Keratinocyte (primary cell): ENCODE measurements around the gene PAQR6. TPM values are rescaled to one million over a fixed set of nuclear protein-coding genes. Genes with fewer than 3 reads are reported as not detected.

Experiments
- DNase-seq: peaks from one replicate; pipeline ENCODE4 v3.0.0-alpha.2; 2011; ENCODE audit warnings: low read depth, missing footprints, low spot score
- FAIRE-seq: peaks from 2 replicates; lab custom pipeline; 2011; peaks lifted over from hg19 to GRCh38; lab: Jason Lieb, UNC
- H2AFZ ChIP-seq: 2 replicates; pipeline ENCODE4 v1.6.0; 2012; ENCODE audit warnings: low read length, control low read depth, inconsistent platforms; ENCODE audit not compliant: control insufficient read depth
- H3K27ac ChIP-seq: 2 replicates; pipeline ENCODE4 v1.5.1; 2011; ENCODE audit warnings: low read length; ENCODE audit not compliant: control insufficient read depth, insufficient read depth
- H3K27me3 ChIP-seq: 3 replicates; pipeline ENCODE4 v1.6.0; 2011; ENCODE audit warnings: low read length; ENCODE audit not compliant: control insufficient read depth, insufficient read depth; ENCODE audit errors: extremely low read depth
- H3K36me3 ChIP-seq, 2 experiments: 2 replicates in 1 of 2; 3 replicates in 1 of 2; pipeline ENCODE4 v1.5.1; 2011; ENCODE audit warnings: low read length in 2 of 2, mild to moderate bottlenecking in 1 of 2; ENCODE audit not compliant: control insufficient read depth in 2 of 2, insufficient read depth in 2 of 2; ENCODE audit errors: extremely low read depth in 1 of 2
- H3K4me1 ChIP-seq: 3 replicates; pipeline ENCODE4 v1.5.1; 2011; ENCODE audit warnings: low read length; ENCODE audit not compliant: control insufficient read depth, insufficient read depth; ENCODE audit errors: extremely low read depth
- H3K4me2 ChIP-seq: 3 replicates; pipeline ENCODE4 v1.6.0; 2011; ENCODE audit warnings: low read depth, low read length; ENCODE audit not compliant: control insufficient read depth, insufficient read depth; ENCODE audit errors: extremely low read depth
- H3K4me3 ChIP-seq, 3 experiments: fragments of 200-600 bp in 1 of 3; sonication (generic) in 1 of 3; 2 replicates in 2 of 3; 3 replicates in 1 of 3; pipeline ENCODE4 v1.5.1; 2011 to 2016; ENCODE audit warnings: low read length in 3 of 3, mild to moderate bottlenecking in 3 of 3, control low read depth in 2 of 3, inconsistent platforms in 1 of 3, low read depth in 1 of 3, mixed read lengths in 1 of 3, mixed run types in 1 of 3, moderate library complexity in 1 of 3; ENCODE audit not compliant: control insufficient read depth in 2 of 3, insufficient read depth in 2 of 3; ENCODE audit errors: extremely low read depth in 1 of 3
- H3K79me2 ChIP-seq: 2 replicates; pipeline ENCODE4 v1.6.0; 2012; ENCODE audit warnings: low read length; ENCODE audit not compliant: control insufficient read depth, insufficient read depth
- H3K9ac ChIP-seq: 3 replicates; pipeline ENCODE4 v1.6.0; 2011; ENCODE audit warnings: low read length; ENCODE audit not compliant: control insufficient read depth, insufficient read depth; ENCODE audit errors: extremely low read depth
- H3K9me1 ChIP-seq: 3 replicates; pipeline ENCODE4 v1.6.0; 2011; ENCODE audit warnings: low read length; ENCODE audit not compliant: control insufficient read depth, insufficient read depth; ENCODE audit errors: extremely low read depth
- H3K9me3 ChIP-seq: 2 replicates; pipeline ENCODE4 v1.5.1; 2012; ENCODE audit warnings: low read depth, low read length; ENCODE audit not compliant: control insufficient read depth
- H4K20me1 ChIP-seq: 3 replicates; pipeline ENCODE4 v1.6.0; 2011; ENCODE audit warnings: low read length; ENCODE audit not compliant: control insufficient read depth, insufficient read depth; ENCODE audit errors: extremely low read depth
- EZH2 ChIP-seq: IDR thresholded peaks from one replicate; pipeline ENCODE4 v1.6.1; 2012; ENCODE audit warnings: inconsistent platforms, mild to moderate bottlenecking, low read length, moderate library complexity
- dilution Hi-C: fragments of 300-500 bp; cut with MboI; formaldehyde crosslinking; loops from one replicate; pipeline ENCODE4 v1.7.0; 2020; ENCODE audit warnings: low sequenced_read_pairs; ENCODE audit not compliant: extremely low pct_ligation_motif_present
- polyA plus RNA-seq, 5 experiments: library from polyadenylated mRNA; depleted of rRNA in 3 of 5; stranded (reverse) in 3 of 5; stranded (forward) in 1 of 5; unstranded in 1 of 5; fragments of >200 nt; gene quantifications; 1 replicate in 1 of 5; 2 replicates in 3 of 5; 3 replicates in 1 of 5; pipeline versions ENCODE4 v1.2.1 to v1.2.3, GENCODE V29; 2011 to 2012; ENCODE audit warnings: missing spikeins in 2 of 5, low read depth in 1 of 5, low replicate concordance in 1 of 5
- TF ChIP-seq, protein P1 (sequence below), 3 experiments: IDR thresholded peaks in 1 of 3; conservative IDR thresholded peaks in 1 of 3; optimal IDR thresholded peaks in 1 of 3; 2 replicates in 2 of 3; 3 replicates in 1 of 3; pipeline versions ENCODE3 to v1.5.1; 2011; ENCODE audit warnings: low read length in 3 of 3, mild to moderate bottlenecking in 3 of 3, moderate library complexity in 2 of 3, control low read depth in 1 of 3, inconsistent platforms in 1 of 3; ENCODE audit not compliant: insufficient read depth in 2 of 3; ENCODE audit errors: extremely low read depth in 1 of 3

PAQR6 gene
- polyA plus RNA-seq, 1 donor (not counting 4 experiments of a cell fraction or from before 2014, with no cell fraction given), result 1.00 TPM

- Histone ChIP-seq H4K20me1 (peaks cover 5% of the 10 kb centered on the region), H2AFZ (no peak overlapping the region), H3K9me3 (no peaks in the 10 kb centered on the region), H3K4me1 (peaks cover 5% of the 10 kb centered on the region), H3K36me3 (peaks cover 47 to 59% of the 10 kb centered on the region in 2 experiments), H3K9ac (no peak overlapping the region), H3K79me2 (no peaks in the 10 kb centered on the region), H3K4me2 (no peak overlapping the region), H3K9me1 (peaks cover 5% of the 10 kb centered on the region), H3K27me3 (no peaks in the 10 kb centered on the region), H3K4me3 (no peak overlapping the region), H3K27ac (no peak overlapping the region)
- dilution Hi-C loops, result no loop called here
- FAIRE-seq, result no peak
- DNase-seq, result no peak
- TF ChIP-seq EZH2, result no peak
Measured at GRCh38 chr1:156268336-156268735, 20.5 kb upstream of the PAQR6 start.

GRCh38 chr1:156266051-156266450 is 18.2 kb upstream of the PAQR6 start:
- H3K36me3 ChIP-seq, result peaks cover 38 to 60% of the 10 kb centered on the region in 2 experiments
- no peaks in the 10 kb centered on the region for H3K79me2 ChIP-seq
- H3K27me3 ChIP-seq, result no peaks in the 10 kb centered on the region
- peaks cover 6% of the 10 kb centered on the region for H3K9me1 ChIP-seq
- no peak for FAIRE-seq
- H3K9ac ChIP-seq, result no peak overlapping the region
- no peak for DNase-seq
- peaks cover 10% of the 10 kb centered on the region for H4K20me1 ChIP-seq
- H3K27ac ChIP-seq, result no peak overlapping the region
- dilution Hi-C loops, result no loop called here
- H3K9me3 ChIP-seq, result no peaks in the 10 kb centered on the region
- H3K4me1 ChIP-seq, result peaks cover 23% of the 10 kb centered on the region
- H2AFZ ChIP-seq, result no peak overlapping the region
- TF ChIP-seq, protein P1, sequence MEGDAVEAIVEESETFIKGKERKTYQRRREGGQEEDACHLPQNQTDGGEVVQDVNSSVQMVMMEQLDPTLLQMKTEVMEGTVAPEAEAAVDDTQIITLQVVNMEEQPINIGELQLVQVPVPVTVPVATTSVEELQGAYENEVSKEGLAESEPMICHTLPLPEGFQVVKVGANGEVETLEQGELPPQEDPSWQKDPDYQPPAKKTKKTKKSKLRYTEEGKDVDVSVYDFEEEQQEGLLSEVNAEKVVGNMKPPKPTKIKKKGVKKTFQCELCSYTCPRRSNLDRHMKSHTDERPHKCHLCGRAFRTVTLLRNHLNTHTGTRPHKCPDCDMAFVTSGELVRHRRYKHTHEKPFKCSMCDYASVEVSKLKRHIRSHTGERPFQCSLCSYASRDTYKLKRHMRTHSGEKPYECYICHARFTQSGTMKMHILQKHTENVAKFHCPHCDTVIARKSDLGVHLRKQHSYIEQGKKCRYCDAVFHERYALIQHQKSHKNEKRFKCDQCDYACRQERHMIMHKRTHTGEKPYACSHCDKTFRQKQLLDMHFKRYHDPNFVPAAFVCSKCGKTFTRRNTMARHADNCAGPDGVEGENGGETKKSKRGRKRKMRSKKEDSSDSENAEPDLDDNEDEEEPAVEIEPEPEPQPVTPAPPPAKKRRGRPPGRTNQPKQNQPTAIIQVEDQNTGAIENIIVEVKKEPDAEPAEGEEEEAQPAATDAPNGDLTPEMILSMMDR (optimal IDR thresholded peaks at IDR 0.05 in 1 of 3, IDR thresholded peaks at IDR 0.05 in 1 of 3, conservative IDR thresholded peaks at IDR 0.05 in 1 of 3; ENCODE audit: extremely low read depth in 1 of 3, insufficient read depth in 2 of 3, low read length in 3 of 3), result no peak
- no peak for TF ChIP-seq EZH2
- H3K4me3 ChIP-seq, result no peak overlapping the region
- H3K4me2 ChIP-seq, result no peak overlapping the region

DNA sequence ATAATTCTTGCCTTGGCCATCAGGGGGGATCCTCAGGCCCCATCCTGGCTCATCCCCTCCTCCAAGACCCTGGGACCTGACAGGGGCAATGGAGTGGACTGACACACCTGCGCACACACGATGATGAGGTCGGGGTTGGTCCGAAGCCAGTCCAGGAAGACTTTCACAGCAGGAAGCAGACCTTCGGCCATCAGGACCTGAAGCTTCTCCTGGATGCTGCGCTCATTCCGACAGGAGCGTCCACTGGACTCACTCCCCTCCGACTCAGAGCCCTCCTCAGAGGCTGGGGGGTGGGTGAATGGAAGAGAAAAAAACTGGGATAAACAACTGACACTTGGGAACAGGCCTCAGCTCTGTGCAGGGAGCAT is 15.4 kb upstream of the PAQR6 start:
- Histone ChIP-seq H3K4me1 (peaks cover 51% of the 10 kb centered on the region), H3K27me3 (no peaks in the 10 kb centered on the region), H3K4me3 (no peak overlapping the region), H3K27ac (peak overlapping the region; percentile 79), H4K20me1 (peaks cover 12% of the 10 kb centered on the region), H3K79me2 (no peaks in the 10 kb centered on the region), H3K4me2 (peak overlapping the region; percentile 72), H3K9me1 (peaks cover 9% of the 10 kb centered on the region), H2AFZ (no peak overlapping the region), H3K9me3 (no peaks in the 10 kb centered on the region), H3K36me3 (peaks cover 43 to 78% of the 10 kb centered on the region in 2 experiments), H3K9ac (no peak overlapping the region)
- no peak for FAIRE-seq
- DNase-seq, result no peak
- dilution Hi-C loops, result no loop called here
- no peak for TF ChIP-seq EZH2
- TF ChIP-seq, protein P1 (optimal IDR thresholded peaks at IDR 0.05 in 1 of 3, IDR thresholded peaks at IDR 0.05 in 1 of 3, conservative IDR thresholded peaks at IDR 0.05 in 1 of 3; ENCODE audit: extremely low read depth in 1 of 3, insufficient read depth in 2 of 3, low read length in 3 of 3), result no peak
